GM19025 (cell line): Measurements from ENCODE around the gene CDH4.

Experiments used
- ATAC-seq: cut with Tn5 transposase; IDR thresholded peaks from one replicate; pipeline ENCODE4 v1.9.1; 2021; ENCODE audit warnings: mild to moderate bottlenecking, low read depth, moderate library complexity; ENCODE audit not compliant: unreplicated experiment

The CDH4 gene

DNA sequence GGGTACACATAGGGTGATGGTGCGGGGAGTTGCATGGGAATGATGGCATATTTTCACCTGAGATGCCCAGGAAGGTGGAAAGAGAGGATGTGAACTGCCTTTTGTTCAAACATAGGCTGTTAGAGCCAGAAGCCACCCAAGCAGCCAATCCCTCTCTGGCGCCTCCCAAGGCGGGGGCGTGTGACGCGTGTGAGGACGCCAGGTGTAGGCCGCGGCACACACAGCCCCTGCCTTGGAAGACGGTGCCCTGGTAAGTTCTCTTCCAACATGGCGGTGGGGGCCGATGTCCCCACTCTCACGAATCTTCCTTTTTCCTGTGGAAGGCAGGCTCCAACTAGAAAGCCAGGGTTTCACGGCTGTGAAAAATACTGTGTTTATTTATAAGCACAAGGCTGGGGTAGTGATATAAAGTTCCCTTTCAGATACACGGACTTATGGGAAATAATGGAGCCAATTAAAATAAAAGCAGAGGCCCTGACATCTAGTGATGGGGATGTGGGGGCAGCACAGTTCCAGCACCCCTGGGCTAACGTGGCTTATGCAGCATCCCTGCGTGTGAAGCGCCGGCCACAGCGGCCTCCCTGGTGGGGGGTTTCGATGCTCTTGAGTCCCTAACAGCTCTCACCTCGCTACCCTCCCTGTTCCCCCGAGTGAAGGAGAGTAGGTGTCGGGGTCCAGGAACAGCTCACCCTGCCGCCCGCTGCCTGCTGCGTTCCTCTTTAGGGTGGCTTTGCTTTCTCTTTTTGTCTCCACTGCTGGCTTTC, 28.3 kb downstream of the CDH4 start:
- ATAC-seq: no peak

DNA sequence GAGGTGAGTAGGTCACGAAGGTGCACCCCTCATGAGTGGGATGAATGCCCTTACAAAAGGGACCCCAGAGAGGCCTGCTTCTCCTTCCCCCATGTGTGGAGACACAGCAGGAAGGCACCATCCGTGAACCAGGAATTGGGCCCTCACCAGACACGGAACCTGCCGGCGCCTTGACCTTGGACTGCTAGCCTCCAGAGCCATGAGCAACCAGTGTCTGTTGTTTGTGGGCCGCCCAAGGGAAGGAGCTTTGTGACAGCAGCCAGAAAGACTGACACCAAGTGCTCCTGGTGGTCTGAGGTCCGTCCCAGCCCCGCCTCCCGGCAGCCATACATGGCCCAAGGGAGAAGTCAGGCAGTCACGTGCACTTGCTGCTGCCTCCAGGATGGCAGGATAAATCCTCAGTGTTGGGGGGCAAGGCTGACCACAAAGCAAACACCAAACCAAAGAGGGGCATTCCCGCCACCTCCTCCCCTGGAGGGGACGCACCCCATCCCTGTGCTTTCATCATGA, 29.3 kb downstream of the CDH4 start:
- no peak for ATAC-seq

DNA sequence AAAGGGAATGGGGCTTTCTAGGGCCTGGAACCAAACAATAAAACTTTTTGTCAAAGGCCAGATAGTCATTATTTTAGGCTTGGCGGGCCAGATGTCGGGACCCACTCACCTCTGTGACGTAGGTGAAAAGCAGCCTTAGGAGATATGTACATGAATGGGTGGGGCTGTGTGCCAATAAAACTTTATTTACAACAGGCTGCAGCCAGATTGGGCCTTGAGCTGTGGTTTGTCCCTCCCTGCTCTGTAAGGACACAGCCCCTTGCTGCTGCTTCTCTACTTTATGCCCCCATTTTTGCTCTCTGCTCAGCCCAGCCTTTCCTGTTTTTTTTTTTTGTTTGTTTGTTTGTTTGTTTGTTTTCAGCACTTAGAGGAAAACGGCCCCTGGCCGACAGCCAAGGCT, 32.7 kb downstream of the CDH4 start:
- no peak for ATAC-seq

DNA sequence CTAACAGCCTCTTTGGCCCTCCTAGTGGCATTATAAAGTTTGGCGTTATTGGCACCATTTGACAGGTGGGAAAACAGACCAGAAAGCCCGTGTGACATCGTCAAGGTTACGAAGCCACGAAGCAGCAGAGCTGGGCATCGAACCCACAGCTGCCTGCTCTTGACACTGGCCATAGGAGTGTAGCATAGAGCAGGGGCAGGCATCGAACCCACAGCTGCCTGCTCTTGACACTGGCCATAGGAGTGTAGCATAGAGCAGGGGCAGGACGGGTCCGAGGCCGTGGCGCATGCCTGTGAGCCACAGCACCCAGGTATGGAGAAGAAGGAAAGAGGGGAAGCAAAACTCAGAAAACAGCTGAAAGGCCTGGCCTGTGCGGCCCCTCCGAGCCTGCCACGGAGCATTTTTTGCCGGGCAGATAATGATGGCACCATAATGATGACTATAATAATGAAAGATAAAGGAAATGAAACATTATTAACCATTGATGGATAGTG, 33.1 kb downstream of the CDH4 start:
- no peak for ATAC-seq

DNA sequence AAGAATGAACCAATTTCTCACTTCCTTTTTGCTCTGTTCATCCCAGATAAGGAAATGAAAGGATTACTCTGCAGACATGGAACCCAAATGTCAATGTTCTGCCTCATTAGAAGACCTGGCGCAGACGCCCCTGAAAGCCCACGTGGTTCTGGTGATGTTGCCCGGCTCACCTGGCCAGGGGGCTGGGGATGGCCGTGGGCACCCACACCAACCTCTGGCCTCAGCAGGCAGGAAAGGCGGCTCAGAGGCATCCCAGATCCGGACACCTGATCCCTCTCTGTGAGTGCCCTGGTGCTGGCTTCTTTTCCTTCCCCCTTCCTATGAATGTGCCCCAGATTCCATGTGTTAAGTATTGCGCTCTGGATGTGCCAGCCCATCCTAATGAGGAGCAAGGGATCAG, 33.6 kb downstream of the CDH4 start:
- no peak for ATAC-seq

DNA sequence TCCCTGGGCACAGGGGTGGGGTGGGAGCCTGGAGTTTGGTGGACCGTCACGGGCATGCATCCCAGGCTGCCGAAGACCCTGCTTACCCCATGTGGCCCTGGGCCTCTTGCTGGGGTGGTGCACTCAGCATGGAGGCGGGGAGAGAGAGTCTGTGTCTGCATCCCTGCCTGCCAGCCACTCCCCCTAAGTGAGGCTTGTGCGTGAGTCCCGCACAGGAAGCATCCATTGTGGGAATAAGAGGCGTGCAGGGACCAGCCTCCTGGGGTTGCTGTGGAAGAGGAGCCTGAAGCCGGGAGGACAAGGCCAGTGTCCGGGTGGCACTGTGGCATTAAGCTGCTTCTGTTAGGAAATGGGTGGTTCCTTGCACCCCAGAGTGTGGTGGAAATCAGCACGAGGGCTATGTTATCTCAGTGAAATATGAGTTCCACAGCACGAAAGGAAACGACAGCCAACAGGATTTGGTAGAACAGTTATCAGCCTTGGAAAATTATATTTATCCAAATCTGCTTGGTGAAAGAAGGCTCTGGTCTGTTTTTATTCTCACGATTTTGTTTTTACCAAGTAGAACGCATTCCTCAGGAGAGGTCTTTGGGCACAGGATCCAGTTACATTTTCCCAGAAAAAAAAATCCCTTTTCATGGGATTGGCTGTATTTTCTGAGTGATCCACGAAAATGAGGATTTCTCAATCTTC, 35.7 kb downstream of the CDH4 start:
- no peak for ATAC-seq

DNA sequence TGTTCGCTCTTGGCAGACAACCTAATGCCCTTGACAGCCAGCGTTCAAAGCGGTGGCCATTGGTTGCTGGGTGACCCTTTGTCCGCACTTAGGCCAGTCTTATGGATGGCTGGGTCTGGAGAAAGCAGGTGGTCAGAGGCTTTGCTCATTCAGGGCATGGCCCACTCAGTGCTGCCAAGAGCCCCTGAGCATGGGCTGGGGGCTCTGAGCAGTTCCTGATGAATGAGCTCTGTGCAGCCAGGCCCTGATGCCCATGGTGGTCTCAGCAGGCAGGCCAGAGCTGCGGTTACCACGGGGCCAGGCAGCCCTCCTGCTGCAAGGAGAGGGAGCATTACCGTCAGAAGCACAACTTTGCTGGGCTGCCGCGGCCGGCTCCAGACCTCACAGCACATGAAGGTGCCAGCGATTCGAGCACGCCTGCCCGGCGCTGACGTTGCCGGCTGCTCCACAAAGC, 36.3 kb downstream of the CDH4 start:
- ATAC-seq: no peak

DNA sequence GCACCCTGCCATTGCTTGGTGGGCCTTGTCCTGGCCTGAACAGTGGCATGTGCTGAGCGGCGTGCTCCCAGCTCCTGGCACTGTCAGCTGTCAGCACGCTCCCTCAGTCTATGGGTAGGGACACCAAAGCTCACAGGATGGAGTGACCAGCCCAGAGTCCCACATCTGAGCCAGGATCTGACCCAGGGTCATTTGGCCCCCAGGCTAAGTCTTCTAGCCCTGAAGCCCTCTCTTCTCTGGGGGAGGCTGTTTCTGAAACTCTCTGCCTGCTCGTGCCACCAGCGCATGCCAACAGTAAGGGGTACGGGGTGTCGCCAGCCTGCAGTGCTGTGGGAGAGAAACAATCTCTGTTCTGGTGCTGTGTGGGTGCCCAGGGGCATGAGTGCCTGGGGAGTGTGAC, 37.1 kb downstream of the CDH4 start:
- no peak for ATAC-seq

DNA sequence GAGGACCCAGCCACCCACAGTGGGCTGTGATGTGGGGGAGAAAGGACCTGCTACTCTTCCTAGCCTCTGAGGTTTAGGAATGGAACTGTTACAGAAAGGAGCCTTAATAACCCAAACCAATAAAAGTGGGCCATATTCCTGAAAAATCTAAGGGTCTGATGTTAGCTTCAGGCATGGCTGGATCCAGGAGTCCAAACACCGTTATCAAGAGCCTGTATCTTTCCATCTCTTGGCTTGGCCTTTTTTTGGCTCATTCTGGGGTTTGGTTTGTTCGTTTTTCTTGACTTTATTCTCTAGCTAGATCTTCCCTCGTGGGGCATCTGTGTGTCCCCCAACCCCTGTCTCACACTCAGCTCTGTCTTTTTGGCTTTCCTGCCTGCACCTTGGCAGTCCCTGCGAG, 38.7 kb downstream of the CDH4 start:
- no peak for ATAC-seq

DNA sequence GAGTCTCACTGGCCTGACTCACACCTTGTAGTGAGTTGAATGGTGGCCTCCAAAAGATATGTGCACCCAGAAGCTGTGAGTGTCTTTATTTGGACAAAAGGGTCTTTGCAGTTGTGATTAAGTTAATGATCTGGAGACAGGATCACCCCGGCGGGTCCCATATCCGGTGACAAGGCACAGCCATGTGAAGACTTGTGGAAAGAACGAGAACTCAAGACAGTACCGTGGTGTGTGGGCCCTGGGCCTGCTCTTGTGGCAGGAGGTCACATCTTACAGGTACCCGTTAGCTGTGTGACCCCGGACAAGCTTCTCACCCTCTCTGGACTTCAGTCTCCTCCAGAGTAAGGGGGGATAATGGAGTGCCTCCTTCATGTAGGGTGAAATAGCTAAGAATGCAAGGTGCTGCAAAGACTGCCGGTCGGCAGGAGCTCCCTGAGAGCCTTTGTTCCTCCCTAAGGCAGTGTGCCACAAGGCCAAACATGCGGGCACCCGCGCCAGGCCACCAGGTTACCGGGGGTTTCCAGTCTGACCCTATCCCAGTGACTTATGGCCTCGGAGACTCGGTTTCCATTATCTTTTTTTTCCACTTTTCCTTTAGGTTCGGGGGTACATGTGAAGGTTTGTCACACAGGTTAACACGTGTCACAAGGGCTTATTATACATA, 39.2 kb downstream of the CDH4 start:
- no peak for ATAC-seq

DNA sequence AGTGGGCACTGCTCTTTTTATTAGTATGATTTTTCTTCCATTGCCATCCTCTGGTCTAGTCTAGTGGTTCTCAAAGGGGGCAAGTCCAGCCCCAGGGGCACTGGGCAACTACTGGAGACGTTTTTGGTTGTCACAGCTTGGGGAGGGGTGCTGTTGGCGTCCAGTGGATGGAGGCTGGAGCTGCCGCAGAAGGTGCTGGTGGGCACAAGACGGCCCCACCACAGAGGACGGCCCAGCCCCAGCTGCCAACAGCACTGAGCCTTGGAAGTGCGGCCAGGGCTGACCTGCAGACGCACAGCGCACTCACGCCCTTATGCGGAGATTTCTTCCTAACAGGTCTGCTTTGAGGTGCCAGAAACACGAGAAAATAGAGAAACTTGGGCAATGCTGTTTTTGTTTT, 40.3 kb downstream of the CDH4 start:
- ATAC-seq: no peak

DNA sequence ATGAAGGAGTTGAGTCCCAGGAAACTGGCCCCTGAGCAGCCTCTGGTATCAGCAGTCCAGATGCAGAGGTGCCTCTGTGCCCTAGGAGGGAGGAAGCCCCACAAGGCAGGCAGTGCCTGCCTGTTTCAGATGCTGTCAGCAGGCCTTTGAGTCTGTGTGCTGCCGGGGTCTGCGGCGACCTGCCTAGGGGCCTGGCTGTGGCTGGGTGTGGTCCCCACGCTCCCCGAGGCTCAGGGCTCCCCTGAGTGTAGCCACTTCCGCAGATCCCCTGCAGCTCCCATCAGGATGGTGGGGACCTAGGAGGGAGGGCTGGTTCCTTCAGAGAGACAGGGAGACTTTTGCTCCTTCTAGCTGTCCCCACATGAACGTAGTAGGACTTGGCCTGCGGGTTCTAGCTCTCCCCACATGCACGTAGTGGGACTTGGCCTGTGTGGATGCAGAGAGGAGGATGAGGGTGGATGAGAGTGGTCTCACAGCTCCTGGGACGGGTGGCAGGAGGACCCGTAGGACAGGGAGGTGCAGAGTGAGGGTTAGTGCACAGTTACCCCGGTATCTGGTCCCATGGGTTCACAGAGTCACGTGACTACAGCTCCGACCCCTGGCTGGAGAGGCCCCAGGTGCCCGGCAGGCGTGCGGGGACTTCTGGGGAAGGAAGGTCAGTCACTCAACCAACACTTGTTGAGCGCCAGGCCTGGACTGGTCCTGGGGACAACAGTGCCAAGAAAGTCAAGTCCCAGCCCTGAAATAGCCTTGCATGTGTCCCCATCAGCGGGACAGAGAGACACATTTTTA, 41.0 kb downstream of the CDH4 start:
- no peak for ATAC-seq

DNA sequence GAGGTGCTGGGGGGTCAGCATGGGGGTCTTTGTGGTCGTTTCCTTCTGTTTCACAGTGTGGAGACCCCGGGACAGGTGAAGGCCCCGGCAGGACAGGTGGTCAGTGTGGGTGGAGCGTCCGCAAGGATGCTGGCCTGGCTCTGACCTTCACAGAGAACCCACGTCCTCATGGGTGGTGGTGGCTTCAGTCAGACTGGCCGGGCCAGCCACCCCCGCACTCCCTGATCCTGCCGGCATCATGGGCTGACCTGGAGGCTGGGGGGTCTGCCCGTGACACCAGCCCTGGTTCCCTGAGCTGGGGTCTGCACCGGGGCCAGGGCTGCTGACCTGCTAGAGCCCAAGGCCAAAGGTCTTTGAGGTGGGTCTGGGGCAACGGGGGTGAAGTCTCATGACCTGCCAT, 41.9 kb downstream of the CDH4 start:
- ATAC-seq: no peak

DNA sequence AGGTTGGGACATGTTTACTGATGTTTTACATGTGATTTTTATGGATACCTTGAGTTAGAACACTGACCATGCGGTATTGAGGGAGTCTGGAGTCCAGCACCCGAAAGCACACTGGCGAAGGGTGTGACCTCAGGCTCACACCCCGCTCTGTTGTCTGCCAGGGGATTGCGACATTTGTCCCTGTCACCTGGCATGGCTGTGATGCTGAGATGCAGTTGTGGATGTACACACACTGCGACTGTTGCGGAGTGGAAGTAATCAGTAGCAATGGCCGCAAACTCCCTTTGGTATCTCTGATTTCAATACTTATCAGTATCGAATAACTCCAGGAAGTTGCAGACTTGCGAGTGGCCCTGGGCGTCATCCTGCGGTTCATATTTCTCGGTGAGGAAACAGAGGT, 43.2 kb downstream of the CDH4 start:
- no peak for ATAC-seq

DNA sequence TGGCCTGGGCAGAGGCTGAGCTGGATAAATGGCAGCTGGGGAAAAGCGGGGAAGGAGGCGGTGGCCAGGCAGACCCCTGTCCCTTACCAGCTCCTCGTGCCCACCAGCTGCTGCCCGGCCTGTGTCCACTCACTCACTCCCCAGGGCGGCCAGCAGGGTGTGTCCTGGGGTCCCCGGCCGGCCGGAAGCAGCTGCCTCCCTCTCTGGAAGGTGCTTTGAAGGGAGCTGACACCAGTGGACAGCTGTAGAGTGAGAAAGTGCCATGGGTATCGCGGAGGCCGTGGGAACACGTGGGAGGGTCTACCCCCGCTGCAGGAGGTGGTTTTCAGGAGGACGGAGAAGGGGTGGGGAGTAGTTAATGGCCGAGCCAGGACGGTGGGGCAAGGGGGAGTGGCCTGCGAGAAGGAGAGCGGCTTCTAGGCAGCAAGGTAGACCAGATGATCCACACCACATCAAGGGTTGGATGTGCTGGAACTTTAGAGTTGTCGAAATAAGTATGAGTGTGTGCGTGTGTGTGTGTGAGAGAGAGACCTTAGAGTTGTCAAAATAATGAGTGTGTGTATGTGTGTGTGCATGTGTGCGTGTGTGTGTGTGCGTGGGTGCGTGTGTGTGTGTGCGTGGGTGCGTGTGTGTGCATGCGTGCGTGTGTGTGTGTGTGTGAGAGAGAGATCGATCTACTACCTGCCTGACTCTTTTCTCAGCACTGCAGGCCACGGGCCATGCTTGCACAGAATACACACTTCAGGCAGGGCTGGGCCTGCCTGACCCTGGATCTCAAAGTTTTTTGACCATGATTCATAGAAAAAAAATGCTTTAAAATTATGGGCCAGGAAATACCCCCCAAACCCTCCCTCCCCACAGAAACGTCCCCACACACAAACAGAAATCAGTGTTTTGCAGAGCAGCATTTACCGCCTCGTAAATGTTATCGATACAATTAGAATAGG, 43.9 kb downstream of the CDH4 start:
- no peak for ATAC-seq

DNA sequence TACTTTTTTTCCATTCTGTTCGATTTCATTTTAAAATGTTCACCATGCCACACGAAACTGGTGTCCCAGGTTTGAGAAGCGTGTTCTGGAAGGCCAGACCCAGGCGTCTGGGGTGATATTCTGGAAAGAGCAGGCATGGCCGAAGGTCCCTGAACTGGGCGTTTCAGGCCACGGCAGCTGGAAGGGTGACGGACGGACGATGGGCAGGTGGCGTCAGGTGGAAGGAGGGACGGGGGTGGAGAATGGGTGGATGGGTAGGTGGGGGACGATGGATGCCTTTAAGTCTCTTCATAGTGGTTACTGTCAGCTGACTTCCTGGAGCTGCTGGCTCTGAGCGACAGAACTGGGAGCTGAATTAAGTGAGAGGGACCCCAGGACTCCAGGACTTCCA, 44.6 kb downstream of the CDH4 start:
- ATAC-seq: no peak

DNA sequence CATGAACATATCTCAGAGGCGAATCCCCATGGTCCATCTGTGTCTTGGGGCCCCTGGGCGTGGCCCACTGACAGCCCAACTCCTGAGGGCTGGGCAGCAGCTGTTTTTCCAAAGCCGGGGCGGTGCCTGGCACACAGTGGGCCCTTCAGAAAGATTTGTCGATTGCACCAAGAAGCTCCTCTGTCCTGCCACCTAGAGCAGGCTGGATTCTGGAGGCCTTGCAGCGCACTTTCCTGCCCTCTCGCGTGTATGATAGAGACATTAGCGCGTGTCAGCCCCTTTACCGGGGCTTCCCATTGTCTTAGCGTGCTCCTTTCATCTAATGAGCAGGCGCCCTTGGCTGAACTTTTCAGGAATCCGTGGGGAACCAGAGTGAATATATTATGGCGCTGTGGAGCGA, 45.4 kb downstream of the CDH4 start:
- no peak for ATAC-seq

DNA sequence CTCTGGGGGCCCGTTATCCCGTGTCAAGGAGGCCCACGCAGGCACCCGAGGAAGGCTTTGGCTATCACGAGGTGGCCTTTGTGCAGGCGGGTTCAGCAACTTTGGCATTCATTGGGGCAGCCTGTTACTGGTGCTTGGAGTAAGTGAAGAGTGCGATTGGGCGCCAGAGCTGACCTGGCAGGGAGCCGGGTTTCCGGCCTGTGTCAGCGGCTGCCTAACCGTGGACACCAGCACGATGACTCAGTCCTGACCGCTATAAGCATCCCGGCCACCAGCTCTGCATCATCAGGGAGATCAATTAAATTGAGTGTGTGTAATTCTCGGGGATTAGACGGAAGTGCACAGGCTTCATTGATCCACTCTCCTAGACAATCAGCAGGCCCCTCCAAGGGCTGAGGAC, 45.9 kb downstream of the CDH4 start:
- no peak for ATAC-seq

DNA sequence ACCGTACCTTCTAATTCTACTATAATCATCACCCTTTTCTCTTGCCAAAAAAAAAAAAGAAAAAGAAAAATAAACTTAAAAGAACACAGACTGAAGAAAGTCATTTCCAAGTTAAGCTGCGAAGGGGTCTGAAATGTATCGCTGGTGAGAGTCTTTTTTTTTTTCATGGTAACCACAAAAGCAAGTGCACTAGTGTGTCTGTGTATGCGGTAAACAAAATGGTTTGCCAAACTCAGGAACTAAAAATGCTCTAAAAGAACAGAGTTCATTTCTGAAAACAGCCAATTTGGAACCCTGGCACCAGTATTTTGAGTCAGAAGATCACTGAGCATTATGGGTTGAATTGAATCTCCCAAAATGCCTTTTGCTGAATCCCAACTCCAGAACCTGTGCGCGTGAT, 46.6 kb downstream of the CDH4 start:
- no peak for ATAC-seq
